Keratinocyte (primary cell): Measurements from ENCODE around the gene AGR2.

ENCODE experiments used
- EZH2 ChIP-seq: IDR thresholded peaks from one replicate; pipeline ENCODE4 v1.6.1; 2012; ENCODE audit warnings: inconsistent platforms, mild to moderate bottlenecking, low read length, moderate library complexity
- TF ChIP-seq, protein P1 (sequence below), 3 experiments: IDR thresholded peaks in 1 of 3; conservative IDR thresholded peaks in 1 of 3; optimal IDR thresholded peaks in 1 of 3; 2 replicates in 2 of 3; 3 replicates in 1 of 3; pipeline versions ENCODE3 to v1.5.1; 2011; ENCODE audit warnings: low read length in 3 of 3, mild to moderate bottlenecking in 3 of 3, moderate library complexity in 2 of 3, control low read depth in 1 of 3, inconsistent platforms in 1 of 3; ENCODE audit not compliant: insufficient read depth in 2 of 3; ENCODE audit errors: extremely low read depth in 1 of 3

DNA sequence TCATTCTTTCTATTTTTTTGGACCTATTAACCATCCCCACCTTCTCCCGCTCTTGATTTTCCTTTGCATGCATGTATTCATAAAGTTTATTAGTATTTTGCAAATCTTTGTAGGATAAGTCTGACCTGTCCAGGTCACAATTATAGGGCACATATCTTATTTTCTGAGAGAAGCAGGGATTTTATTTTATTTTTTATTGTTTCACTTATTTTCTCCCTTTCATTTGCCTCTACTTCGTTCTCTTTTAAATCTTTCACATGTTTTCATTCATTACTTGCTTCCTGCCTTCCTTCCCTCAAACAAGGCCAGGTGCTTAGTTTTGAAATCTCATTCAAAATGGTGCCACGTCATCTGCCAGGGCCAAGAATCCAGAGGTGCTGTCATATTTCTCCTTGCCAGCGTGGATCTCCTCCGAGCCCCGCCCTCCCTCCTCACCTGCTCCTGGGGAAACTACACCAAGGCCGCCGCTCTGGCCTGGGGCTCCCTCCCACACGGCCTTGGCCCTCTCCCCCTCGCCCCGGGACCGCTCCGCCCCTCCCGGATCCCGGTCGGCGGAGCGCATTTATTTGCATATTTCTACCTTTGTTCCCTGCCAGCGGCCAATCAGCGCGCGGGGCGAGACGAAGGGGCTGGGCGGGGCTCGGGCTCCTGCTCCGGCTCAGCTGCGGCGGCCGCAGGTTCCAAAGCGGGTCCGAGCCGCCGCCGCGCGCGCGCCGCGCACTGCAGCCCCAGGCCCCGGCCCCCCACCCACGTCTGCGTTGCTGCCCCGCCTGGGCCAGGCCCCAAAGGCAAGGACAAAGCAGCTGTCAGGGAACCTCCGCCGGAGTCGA is 51.5 kb downstream of the AGR2 start, which contains the start of gene TSPAN13:
- TF ChIP-seq EZH2, result no peak
- TF ChIP-seq, protein P1, sequence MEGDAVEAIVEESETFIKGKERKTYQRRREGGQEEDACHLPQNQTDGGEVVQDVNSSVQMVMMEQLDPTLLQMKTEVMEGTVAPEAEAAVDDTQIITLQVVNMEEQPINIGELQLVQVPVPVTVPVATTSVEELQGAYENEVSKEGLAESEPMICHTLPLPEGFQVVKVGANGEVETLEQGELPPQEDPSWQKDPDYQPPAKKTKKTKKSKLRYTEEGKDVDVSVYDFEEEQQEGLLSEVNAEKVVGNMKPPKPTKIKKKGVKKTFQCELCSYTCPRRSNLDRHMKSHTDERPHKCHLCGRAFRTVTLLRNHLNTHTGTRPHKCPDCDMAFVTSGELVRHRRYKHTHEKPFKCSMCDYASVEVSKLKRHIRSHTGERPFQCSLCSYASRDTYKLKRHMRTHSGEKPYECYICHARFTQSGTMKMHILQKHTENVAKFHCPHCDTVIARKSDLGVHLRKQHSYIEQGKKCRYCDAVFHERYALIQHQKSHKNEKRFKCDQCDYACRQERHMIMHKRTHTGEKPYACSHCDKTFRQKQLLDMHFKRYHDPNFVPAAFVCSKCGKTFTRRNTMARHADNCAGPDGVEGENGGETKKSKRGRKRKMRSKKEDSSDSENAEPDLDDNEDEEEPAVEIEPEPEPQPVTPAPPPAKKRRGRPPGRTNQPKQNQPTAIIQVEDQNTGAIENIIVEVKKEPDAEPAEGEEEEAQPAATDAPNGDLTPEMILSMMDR (optimal IDR thresholded peaks at IDR 0.05 in 1 of 3, IDR thresholded peaks at IDR 0.05 in 1 of 3, conservative IDR thresholded peaks at IDR 0.05 in 1 of 3; ENCODE audit: extremely low read depth in 1 of 3, insufficient read depth in 2 of 3, low read length in 3 of 3), result no peak
